NCI-H2081 (cell line): Measurements from ENCODE around the gene TEAD1.

ENCODE experiments used
- DNase-seq, 2 experiments: peaks; one replicate each; lab custom pipeline; 2025; lab: John Stamatoyannopoulos, UW

TEAD1 gene

GRCh38 chr11:12686246-12687060 lies 12.2 kb downstream of the TEAD1 start:
- DNase-seq, result no peak

GRCh38 chr11:12687216-12687623 lies 13.0 kb downstream of the TEAD1 start:
- DNase-seq, result no peak

DNA sequence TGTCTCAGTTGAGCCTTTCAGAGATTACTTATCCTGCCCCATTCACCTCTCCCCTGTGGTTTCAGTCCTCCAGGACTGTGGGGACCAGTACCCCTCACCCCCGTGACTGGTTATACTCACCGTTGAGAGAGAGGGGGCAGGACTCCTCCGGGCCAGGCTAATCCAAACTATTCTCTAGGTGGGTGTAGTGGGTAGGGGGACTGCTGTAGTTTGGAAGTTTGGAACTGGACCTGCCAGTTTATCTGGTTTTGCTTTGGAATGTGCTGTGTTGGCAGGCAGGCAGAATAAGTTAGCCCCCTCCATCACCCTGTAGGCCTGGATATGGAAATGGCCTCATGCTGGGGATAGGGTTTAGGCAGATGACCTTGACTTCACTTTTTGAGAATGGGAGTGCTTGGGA lies 13.5 kb downstream of the TEAD1 start:
- DNase-seq, result no peak

- DNase-seq, result peak in 1 of 2 experiments; percentile 22
Observed at GRCh38 chr11:12689029-12689755, 15.0 kb downstream of the TEAD1 start.

DNA sequence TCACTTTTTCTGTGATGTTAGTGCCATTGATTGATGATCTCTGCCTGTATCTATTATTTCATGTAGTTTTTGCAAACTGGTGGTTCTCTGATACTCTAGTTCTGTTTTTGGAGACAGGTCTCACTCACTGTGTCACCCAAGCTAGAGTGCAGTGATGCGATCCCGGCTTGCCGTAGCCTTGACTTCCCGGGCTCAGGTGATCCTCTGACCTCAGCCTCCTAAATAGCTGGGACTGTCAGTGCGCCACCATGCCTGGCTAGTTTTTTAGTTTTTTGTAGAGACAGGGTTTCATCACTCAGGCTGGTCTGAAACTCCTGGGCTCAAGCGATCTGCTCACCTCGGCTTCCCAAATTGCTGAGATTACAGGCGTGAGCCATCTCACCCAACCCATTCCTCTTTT lies 16.4 kb downstream of the TEAD1 start:
- no peak for DNase-seq

- DNase-seq, result no peak
Observed at GRCh38 chr11:12691473-12691872, 17.3 kb downstream of the TEAD1 start.

GRCh38 chr11:12692229-12693075 lies 18.2 kb downstream of the TEAD1 start:
- DNase-seq, result peak; percentile 25 to 49

- DNase-seq, result peak in 1 of 2 experiments; percentile 18
Observed at GRCh38 chr11:12693094-12693478, 18.9 kb downstream of the TEAD1 start.

GRCh38 chr11:12693479-12694182 lies 19.4 kb downstream of the TEAD1 start:
- peak; percentile 32 to 78 for DNase-seq

DNA sequence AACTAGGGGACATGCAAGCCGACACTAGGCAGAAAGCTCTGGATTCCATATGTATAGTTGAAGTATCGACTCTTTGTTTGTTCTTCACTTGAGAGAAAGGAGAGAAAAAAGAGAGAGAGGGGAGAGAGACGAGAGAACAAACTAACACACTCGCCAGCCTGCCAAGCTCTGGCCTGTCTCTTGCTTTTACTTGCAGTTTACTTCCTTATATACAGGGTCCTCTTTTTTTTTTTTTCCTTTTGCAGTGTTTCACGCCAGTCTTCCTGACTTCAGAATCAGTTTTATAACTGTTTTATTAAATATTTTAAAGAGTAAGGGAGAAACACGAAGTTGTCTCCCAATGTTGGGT lies 19.9 kb downstream of the TEAD1 start:
- DNase-seq, result peak in 1 of 2 experiments; percentile 43

- no peak for DNase-seq
Observed at GRCh38 chr11:12695221-12695794, 21.1 kb downstream of the TEAD1 start.

- DNase-seq, result no peak
Observed at GRCh38 chr11:12695873-12696272, 21.7 kb downstream of the TEAD1 start.

DNA sequence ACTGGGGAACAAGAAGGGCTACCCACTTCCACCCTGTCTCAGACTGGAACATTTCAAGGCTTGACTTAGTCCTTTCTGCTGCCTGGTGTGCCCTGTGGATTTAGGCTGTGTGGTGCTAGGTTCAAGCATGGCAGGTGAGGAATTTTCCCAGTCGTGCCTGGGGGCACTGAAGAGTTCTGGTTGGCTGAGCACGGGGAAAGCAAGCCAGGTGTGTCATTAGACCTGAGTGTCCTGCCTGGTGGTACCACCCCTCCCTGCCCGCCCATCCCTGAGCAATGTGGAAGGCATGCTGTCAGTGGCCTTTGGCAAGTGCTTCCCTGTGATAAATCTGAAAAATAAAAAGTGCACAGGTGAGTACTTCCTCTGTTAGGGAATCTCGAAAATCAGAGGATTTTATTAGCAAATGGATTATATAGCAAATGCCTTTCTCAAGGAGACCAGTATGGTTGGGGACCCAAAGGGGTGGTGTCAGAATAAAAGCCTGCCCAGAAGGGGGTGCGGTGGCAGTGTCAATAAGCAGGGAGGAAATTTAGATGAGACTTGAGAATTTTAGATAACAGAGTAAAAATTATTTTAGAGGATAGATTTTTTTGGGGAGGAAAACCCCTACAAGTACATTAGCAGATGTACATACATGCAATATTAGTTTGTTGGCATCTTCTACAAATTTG lies 22.8 kb downstream of the TEAD1 start:
- DNase-seq, result peak; percentile 32 to 72

DNA sequence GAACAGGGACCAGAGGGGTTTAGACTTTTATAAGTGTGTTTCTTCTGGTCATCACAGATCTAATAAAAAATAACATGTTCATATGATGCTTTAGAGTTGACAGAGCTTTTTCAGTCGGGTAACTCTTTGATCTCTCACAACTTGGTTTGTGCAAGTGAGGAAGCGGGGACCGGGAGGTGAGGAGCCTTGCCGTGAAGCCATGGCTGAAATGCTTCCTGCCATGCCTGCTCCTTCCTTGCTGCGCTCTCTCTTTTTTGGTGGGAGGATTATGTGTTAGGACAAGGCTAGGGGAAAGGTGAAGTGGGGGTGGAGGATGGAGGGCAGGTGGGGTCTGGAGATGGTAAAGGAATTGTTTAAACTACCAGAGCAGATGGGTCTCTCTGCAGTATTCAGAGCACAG lies 23.8 kb downstream of the TEAD1 start:
- no peak for DNase-seq

DNA sequence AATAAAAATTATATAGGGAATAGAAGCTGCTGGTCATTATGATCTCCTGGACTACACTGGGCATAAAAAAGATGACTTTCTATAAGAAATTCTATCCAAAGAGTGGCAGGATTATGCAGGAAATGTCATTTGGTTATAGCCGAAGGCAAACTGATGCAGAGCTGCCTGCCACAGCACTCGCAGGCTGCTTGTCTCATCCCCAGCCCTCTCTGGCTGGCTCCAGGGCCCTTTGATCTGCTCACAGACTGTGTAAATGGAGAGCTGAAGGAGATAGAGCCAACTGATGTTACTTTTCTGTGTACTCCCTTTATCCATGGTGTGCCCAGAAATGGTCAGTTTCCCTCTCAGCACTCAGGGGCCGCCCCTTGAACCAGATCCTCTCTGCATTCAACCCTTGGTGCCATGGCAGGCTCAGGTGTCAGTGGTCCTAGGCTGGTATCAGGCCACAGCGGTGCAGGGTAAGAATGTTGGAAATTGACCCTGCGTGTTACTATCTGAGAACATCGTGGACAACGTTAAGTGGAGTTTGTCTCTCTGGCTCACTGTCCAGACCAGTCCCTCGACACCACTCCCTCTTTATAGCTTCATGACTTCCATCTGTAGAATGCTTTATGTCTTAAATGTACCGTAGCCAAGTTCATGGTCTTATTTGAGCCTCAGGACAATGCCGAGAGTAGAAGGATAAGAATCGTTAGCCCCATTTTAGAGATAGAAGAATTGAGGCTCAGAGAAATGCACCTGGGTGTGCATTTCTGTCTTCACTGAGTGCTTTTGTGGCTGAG lies 27.8 kb downstream of the TEAD1 start:
- no peak for DNase-seq

GRCh38 chr11:12702999-12703453 lies 28.8 kb downstream of the TEAD1 start:
- no peak for DNase-seq

DNA sequence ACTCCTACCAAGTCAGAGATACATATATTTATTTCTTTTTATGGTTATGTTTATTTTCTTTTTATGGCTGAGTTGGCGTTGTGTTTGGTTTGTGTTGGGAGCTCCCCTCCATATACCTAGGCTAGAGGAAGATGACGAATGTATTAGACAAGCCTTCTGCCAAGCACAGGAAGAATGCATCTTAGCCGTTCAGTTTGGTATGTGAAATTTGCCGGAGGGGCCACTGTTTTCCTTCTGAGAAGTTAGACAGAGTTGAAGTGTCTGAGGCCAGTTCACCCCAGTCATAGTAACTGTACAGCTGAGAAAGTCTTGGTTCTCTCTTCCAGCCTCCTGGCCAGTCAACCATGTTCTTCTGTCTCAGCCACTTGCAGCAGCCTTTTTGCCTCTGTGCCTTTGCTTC lies 29.8 kb downstream of the TEAD1 start:
- no peak for DNase-seq

- DNase-seq, result no peak
Observed at GRCh38 chr11:12705874-12706273, 31.7 kb downstream of the TEAD1 start.

DNA sequence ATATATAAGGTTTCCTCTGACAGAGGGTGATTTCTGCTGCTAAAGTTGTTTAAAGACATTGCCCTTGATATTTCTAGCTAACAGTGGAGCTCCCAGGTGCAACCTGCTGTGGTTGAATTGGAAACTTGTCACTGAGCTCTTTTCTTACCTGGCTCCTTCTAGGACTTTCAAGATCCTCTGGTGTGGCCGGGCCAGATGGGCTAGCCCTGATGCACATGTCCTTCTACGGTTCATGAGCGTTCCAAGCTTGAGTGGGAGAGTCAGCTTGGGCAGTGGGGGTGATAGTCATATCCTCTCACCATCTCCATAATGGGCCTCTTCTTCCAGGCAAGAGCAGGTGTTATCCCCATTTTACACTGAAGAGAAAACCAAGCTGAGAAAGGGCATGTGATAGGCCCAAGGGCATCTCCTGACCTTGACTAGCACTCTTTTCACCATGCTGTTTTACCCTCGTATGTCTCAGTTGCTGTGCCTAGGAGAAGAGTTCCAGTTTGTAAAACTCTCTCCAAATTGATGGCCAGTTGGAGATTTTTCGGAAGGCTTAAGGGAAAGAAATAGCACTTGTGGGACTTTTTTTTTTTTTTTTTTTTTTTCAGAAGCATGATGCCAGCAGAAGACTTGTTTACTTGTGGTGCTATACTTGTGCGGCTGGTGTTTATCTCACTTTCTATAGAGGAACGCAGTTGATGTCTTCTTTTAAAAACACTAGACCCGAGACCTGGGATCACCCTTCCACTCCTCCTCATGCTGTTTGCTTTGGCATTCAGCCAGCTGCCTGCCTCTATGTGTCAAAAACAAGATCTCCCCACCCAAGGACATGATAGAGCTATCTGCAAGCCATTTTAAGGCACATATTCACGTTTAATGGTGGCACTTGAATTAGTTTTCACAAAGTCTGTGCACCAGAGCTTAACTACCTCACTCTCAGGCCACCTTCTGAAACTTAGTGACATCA lies 32.6 kb downstream of the TEAD1 start:
- peak; percentile 42 to 68 for DNase-seq
